ENCODE data around the gene SSU72.

- TF ChIP-seq, protein P1, sequence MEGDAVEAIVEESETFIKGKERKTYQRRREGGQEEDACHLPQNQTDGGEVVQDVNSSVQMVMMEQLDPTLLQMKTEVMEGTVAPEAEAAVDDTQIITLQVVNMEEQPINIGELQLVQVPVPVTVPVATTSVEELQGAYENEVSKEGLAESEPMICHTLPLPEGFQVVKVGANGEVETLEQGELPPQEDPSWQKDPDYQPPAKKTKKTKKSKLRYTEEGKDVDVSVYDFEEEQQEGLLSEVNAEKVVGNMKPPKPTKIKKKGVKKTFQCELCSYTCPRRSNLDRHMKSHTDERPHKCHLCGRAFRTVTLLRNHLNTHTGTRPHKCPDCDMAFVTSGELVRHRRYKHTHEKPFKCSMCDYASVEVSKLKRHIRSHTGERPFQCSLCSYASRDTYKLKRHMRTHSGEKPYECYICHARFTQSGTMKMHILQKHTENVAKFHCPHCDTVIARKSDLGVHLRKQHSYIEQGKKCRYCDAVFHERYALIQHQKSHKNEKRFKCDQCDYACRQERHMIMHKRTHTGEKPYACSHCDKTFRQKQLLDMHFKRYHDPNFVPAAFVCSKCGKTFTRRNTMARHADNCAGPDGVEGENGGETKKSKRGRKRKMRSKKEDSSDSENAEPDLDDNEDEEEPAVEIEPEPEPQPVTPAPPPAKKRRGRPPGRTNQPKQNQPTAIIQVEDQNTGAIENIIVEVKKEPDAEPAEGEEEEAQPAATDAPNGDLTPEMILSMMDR (conservative IDR thresholded peaks at IDR 0.05; ENCODE audit: low read depth, low read length), result no peak; the same call in 1 of the 2 replicates
- no peak for TF ChIP-seq EZH2 (IDR thresholded peaks at IDR 0.05; ENCODE audit: borderline replicate concordance, low read depth, low read length, poor library complexity, severe bottlenecking)
These were observed 24.6 kb upstream of the SSU72 start for GRCh38 chr1:1599030-1599934.
